K562 (cell line): Measurements from ENCODE around the gene WHAMM. TPM values are rescaled to one million over a fixed set of nuclear protein-coding genes. Genes with fewer than 3 reads are reported as not detected.

Experiments used
- ASH1L ChIP-seq: fragments of 450-650 bp; IDR thresholded peaks from 2 replicates; pipeline ENCODE4 v1.6.1; 2018; ENCODE audit warnings: borderline replicate concordance, mild to moderate bottlenecking, low read depth; ENCODE audit not compliant: partially characterized antibody
- CUX1 ChIP-seq: fragments of 200-800 bp; sonication (Bioruptor generic); IDR thresholded peaks from 2 replicates; pipeline ENCODE4 v1.6.1; 2016; ENCODE audit warnings: missing genetic modification characterization, missing compliant biosample characterization
- ETS1 ChIP-seq: conservative IDR thresholded peaks from 2 replicates; pipeline ENCODE4 v1.6.1; 2011; ENCODE audit warnings: low read depth, mild to moderate bottlenecking, low read length; ENCODE audit not compliant: control insufficient read depth
- FOXP1 ChIP-seq: sonication (generic); formaldehyde crosslinking; IDR thresholded peaks from 2 replicates; pipeline ENCODE4 v1.8.0; 2022; ENCODE audit warnings: mild to moderate bottlenecking, missing genetic modification reagents
- HDAC2 ChIP-seq: fragments of 450-650 bp; IDR thresholded peaks from 2 replicates; pipeline ENCODE4 v1.6.1; 2016; ENCODE audit warnings: mild to moderate bottlenecking
- MEIS2 ChIP-seq: fragments of 450-650 bp; IDR thresholded peaks from 2 replicates; pipeline ENCODE4 v1.6.1; 2014; ENCODE audit warnings: mild to moderate bottlenecking; ENCODE audit not compliant: partially characterized antibody
- MXI1 ChIP-seq: IDR thresholded peaks from 2 replicates; pipeline ENCODE4 v1.6.1; 2011; ENCODE audit warnings: low read depth, mild to moderate bottlenecking, improper control_type of control experiment, low read length
- NFIX ChIP-seq: fragments of 250-450 bp; sonication (Bioruptor Pico); IDR thresholded peaks from 2 replicates; pipeline ENCODE4 v1.4.0; 2020; ENCODE audit warnings: low read depth, mild to moderate bottlenecking, moderate library complexity
- NFYB ChIP-seq: IDR thresholded peaks from 2 replicates; pipeline ENCODE4 v1.6.1; 2011; ENCODE audit warnings: mild to moderate bottlenecking, moderate library complexity; ENCODE audit not compliant: insufficient read length; ENCODE audit errors: extremely low read depth
- PTBP1 ChIP-seq: fragments of 200-400 bp; formaldehyde crosslinking; IDR thresholded peaks from 2 replicates; pipeline ENCODE4 v1.6.1; 2017; ENCODE audit warnings: low read depth, low read length
- RHOXF2B ChIP-seq: fragments of 250-450 bp; sonication (Bioruptor Pico); conservative IDR thresholded peaks from 2 replicates; pipeline ENCODE4 v1.5.1; 2021
- SMAD1 ChIP-seq: fragments of 150-350 bp; IDR thresholded peaks from 2 replicates; pipeline ENCODE4 v1.6.1; 2014; ENCODE audit warnings: low read length, low read depth; ENCODE audit not compliant: partially characterized antibody
- TBL1XR1 ChIP-seq, 2 experiments: IDR thresholded peaks; 2 replicates each; pipeline ENCODE4 v1.6.1; 2012; ENCODE audit warnings: improper control_type of control experiment in 2 of 2, low read length in 2 of 2, mild to moderate bottlenecking in 1 of 2
- TEAD4 ChIP-seq, 2 experiments: sonication (generic) in 1 of 2; formaldehyde crosslinking in 1 of 2; IDR thresholded peaks; 2 replicates each; pipeline versions ENCODE4 v1.6.1 to v1.8.0; 2012 to 2022; ENCODE audit warnings: borderline replicate concordance in 1 of 2, inconsistent platforms in 1 of 2, low read length in 1 of 2, mild to moderate bottlenecking in 1 of 2, missing genetic modification reagents in 1 of 2
- ZNF778 ChIP-seq: fragments of 450-650 bp; formaldehyde crosslinking; IDR thresholded peaks from 2 replicates; pipeline ENCODE4 v1.4.0; 2020; ENCODE audit warnings: mild to moderate bottlenecking, moderate library complexity
- polyA plus RNA-seq, 8 experiments: library from polyadenylated mRNA; depleted of rRNA in 4 of 8; stranded (reverse) in 5 of 8; unstranded in 3 of 8; fragments of >200 nt; fragmentation: Nextera tagmentation in 2 of 8; fragmentation: Illumina TruSeq in 1 of 8; extraction: Ambion mirVana in 2 of 8; extraction: Trizol in 1 of 8; gene quantifications; 2 replicates each; pipeline versions ENCODE4 v1.2.1 to v1.2.3, GENCODE V29; 2011 to 2014; ENCODE audit warnings: inconsistent platforms in 1 of 8, missing spikeins in 1 of 8
- total RNA-seq, 7 experiments: library from RNA; depleted of rRNA in 6 of 7; stranded (reverse); fragments of >200 nt in 6 of 7; fragmentation: Illumina TruSeq in 2 of 7; extraction: Trizol in 2 of 7; gene quantifications; 2 replicates each; pipeline versions ENCODE4 v1.2.1 to v1.2.3, GENCODE V29; 2011 to 2021; ENCODE audit warnings: low replicate concordance in 1 of 7
- TF ChIP-seq, protein P1 (sequence below): fragments of 450-650 bp; IDR thresholded peaks from 2 replicates; pipeline ENCODE4 v1.6.1; 2018; ENCODE audit not compliant: partially characterized antibody

Gene WHAMM
- total and polyA plus RNA-seq, 9 of the 15 experiments (the other 6 are each of a cell fraction or from before 2014, with no cell fraction given) = 2.0 to 4.8 (median 3.6) TPM

GRCh38 chr15:82849556-82850512, 40.4 kb downstream of the WHAMM start (continued):
- peak; percentile 96 for TF ChIP-seq ETS1
- no peak for TF ChIP-seq ASH1L
- TF ChIP-seq MXI1 = peak; percentile 49; the same call in 1 of the 2 replicates
- peak; percentile 95 for TF ChIP-seq TEAD4 (IDR thresholded peaks at IDR 0.05; ENCODE audit: low read length)
- no peak for TF ChIP-seq TEAD4 (CRISPR knock-in tag; IDR thresholded peaks at IDR 0.05; ENCODE audit: borderline replicate concordance)
- TF ChIP-seq RHOXF2B (CRISPR knock-in tag) = 0 out of 2 replicates have a peak, but pooled peaks have one; percentile 4
- TF ChIP-seq NFYB = no peak
- TF ChIP-seq HDAC2 = peak; percentile 75; the same call in 1 of the 2 replicates
- no peak for TF ChIP-seq CUX1
- peak; percentile 39 for TF ChIP-seq SMAD1
- TF ChIP-seq, protein P1, sequence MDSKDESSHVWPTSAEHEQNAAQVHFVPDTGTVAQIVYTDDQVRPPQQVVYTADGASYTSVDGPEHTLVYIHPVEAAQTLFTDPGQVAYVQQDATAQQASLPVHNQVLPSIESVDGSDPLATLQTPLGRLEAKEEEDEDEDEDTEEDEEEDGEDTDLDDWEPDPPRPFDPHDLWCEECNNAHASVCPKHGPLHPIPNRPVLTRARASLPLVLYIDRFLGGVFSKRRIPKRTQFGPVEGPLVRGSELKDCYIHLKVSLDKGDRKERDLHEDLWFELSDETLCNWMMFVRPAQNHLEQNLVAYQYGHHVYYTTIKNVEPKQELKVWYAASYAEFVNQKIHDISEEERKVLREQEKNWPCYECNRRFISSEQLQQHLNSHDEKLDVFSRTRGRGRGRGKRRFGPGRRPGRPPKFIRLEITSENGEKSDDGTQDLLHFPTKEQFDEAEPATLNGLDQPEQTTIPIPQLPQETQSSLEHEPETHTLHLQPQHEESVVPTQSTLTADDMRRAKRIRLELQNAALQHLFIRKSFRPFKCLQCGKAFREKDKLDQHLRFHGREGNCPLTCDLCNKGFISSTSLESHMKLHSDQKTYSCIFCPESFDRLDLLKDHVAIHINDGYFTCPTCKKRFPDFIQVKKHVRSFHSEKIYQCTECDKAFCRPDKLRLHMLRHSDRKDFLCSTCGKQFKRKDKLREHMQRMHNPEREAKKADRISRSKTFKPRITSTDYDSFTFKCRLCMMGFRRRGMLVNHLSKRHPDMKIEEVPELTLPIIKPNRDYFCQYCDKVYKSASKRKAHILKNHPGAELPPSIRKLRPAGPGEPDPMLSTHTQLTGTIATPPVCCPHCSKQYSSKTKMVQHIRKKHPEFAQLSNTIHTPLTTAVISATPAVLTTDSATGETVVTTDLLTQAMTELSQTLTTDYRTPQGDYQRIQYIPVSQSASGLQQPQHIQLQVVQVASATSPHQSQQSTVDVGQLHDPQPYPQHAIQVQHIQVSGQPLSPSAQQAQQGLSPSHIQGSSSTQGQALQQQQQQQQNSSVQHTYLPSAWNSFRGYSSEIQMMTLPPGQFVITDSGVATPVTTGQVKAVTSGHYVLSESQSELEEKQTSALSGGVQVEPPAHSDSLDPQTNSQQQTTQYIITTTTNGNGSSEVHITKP = no peak
- peak; percentile 27; the same call in 1 of the 2 replicates for TF ChIP-seq FOXP1 (CRISPR knock-in tag)
- TF ChIP-seq NFIX (CRISPR knock-in tag) = no peak
- TF ChIP-seq PTBP1 = no peak
- peak; percentile 100 for TF ChIP-seq MEIS2
- TF ChIP-seq TBL1XR1 (IDR thresholded peaks at IDR 0.05; ENCODE audit: low read length in 2 of 2) = peak; percentile 77 to 78
- TF ChIP-seq ZNF778 (CRISPR knock-in tag) = no peak
